Measurements from ENCODE around the gene RFTN2. TPM values are rescaled to one million over a fixed set of nuclear protein-coding genes. Genes with fewer than 3 reads are reported as not detected.

The RFTN2 gene
- total RNA-seq, 4 donors from 2014 or later = 0.80 to 2.6 (median 1.7) TPM; not detected in 1

DNA sequence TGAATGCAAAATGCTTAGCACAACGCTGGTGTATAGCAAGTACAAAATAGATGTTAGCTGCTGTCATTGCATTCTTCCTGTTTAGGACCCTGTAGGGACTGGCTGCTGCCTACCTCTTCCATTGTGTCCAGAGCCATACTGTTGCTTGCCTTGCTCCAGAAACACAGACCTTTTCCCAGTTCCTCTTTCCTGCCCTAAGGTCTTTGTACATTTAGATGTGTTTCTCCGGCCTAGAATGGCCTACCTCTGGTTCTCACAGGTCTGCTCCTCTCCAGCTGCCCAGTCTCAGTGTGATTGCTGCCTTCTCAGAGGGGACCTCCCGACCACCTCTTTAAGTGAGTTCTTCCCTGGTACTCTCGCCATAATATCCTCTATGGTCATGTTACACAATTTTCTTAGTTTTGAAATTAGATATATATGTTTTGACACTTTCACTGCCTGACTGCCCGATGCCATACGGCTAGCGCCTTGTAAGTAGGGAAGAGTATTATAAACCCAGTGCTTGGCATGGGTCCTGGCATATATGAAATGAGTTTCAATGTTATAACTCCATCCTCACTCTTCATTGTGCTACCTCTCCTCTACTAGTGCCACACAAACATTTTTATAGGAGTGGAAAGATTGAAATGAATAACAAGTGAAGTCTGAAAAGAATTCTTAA is 48.3 kb downstream of the RFTN2 start:
- 85 to 94% methylated on average over 5 to 7 of the region's 7 CpGs for WGBS, 2 donors (ENCODE audit: low coverage in 1 of 2)
- Histone ChIP-seq H3K9me3 (no peaks in the 10 kb centered on the region), H3K4me3 (no peak overlapping the region), H3K4me1 (no peaks in the 10 kb centered on the region), H3K27me3 (no peaks in the 10 kb centered on the region), H3K36me3 (no peaks in the 10 kb centered on the region), H3K27ac (no peak overlapping the region)
- intact Hi-C loops (cut with DNase I; ENCODE audit: low total_unique reads) = no loop called here
- TF ChIP-seq EP300 (IDR thresholded peaks at IDR 0.05; ENCODE audit: low read depth) (no peak), POLR2A (IDR thresholded peaks at IDR 0.05) (no peak), POLR2AphosphoS5 (IDR thresholded peaks at IDR 0.05) (no peak)
- TF ChIP-seq, protein P1, sequence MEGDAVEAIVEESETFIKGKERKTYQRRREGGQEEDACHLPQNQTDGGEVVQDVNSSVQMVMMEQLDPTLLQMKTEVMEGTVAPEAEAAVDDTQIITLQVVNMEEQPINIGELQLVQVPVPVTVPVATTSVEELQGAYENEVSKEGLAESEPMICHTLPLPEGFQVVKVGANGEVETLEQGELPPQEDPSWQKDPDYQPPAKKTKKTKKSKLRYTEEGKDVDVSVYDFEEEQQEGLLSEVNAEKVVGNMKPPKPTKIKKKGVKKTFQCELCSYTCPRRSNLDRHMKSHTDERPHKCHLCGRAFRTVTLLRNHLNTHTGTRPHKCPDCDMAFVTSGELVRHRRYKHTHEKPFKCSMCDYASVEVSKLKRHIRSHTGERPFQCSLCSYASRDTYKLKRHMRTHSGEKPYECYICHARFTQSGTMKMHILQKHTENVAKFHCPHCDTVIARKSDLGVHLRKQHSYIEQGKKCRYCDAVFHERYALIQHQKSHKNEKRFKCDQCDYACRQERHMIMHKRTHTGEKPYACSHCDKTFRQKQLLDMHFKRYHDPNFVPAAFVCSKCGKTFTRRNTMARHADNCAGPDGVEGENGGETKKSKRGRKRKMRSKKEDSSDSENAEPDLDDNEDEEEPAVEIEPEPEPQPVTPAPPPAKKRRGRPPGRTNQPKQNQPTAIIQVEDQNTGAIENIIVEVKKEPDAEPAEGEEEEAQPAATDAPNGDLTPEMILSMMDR (IDR thresholded peaks at IDR 0.05) = no peak
- DNase-seq = no peak
- in situ Hi-C loops (cut with MboI; ENCODE audit: low pct_ligation_motif_present in 1 of 4, low pct_unique_long_range_greater_than_20kb in 1 of 4, low sequenced_read_pairs in 3 of 4) = no loop called here

DNA sequence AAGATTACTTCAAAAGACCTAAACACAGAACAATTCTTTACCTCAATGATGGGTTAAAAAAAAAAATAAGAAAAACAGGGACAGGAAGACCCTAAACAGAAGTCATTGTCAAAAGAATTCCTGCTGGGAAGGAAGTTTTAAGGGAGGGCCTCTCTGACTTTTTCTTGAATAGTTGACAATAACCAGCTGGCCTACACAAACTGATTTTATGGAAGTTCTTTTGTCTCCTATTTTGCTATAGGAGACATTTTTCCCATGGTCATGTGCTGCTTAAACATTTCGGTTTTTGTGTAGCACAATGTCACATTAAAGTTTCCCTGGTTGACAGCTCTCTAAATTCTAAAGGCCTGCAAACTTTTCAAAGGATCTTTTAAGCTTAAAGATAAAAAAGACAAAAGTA is 55.3 kb downstream of the RFTN2 start:
- H3K27ac ChIP-seq = no peak overlapping the region
- H3K36me3 ChIP-seq = no peaks in the 10 kb centered on the region
- no peaks in the 10 kb centered on the region for H3K4me1 ChIP-seq
- no peak for DNase-seq
- intact Hi-C loops (cut with DNase I; ENCODE audit: low total_unique reads) (no loop called here), in situ Hi-C loops (cut with MboI; ENCODE audit: low pct_ligation_motif_present in 1 of 4, low pct_unique_long_range_greater_than_20kb in 1 of 4, low sequenced_read_pairs in 3 of 4) (no loop called here)
- 55 to 69% methylated on average over 1 of the region's 1 CpG for WGBS, 2 donors (ENCODE audit: low coverage in 1 of 2)
- TF ChIP-seq, protein P1 (IDR thresholded peaks at IDR 0.05) = no peak
- H3K9me3 ChIP-seq = no peaks in the 10 kb centered on the region
- H3K4me3 ChIP-seq = no peak overlapping the region
- no peaks in the 10 kb centered on the region for H3K27me3 ChIP-seq

DNA sequence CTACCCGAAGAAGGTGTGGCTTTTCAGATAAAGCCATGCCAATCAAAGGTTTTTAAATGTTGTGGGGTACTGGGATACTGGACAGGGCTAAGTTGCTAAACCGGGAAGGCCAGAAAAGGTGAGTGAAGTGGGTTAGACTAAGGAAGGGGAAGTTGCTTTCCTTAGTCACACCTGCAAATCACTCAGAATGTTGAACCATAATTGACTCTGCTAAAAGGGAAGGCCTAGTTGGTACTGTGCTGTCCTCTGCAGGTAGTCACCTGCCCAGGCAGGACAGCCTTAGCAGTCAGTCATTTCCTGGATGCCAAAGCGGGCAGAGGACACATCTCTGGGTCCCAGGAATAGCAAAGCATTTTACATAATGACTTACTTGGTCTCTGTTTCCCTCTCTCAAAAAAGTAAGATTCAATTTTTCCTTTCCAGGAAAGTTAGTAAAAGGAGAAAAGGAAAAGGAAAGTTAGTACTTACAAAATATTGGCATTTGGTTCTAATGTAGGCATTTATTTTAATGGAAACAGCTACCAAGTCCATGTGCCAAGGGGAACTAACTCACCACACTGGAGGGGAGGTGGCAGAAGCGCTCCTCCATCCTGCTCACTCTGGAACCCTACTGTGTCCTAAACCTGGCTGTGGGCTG is 60.3 kb downstream of the RFTN2 start:
- intact Hi-C loops (cut with DNase I; ENCODE audit: low total_unique reads) = no loop called here
- no peaks in the 10 kb centered on the region for H3K9me3 ChIP-seq
- H3K27ac ChIP-seq = peak overlapping the region; percentile 34 to 57 (median 46)
- H3K4me1 ChIP-seq = peaks cover 0 to 18% (median 6%) of the 10 kb centered on the region in 4 donors
- in situ Hi-C loops (cut with MboI; ENCODE audit: low pct_ligation_motif_present in 1 of 4, low pct_unique_long_range_greater_than_20kb in 1 of 4, low sequenced_read_pairs in 3 of 4) = no loop called here
- DNase-seq = peak; percentile 52
- TF ChIP-seq POLR2A (IDR thresholded peaks at IDR 0.05) (no peak), EP300 (IDR thresholded peaks at IDR 0.05; ENCODE audit: low read depth) (no peak), POLR2AphosphoS5 (IDR thresholded peaks at IDR 0.05) (peak in 1 of 3 donors; percentile 42)
- TF ChIP-seq, protein P1 (IDR thresholded peaks at IDR 0.05) = peak in 3 of 5 experiments; percentile 44 to 67 (median 54)
- H3K36me3 ChIP-seq = no peaks in the 10 kb centered on the region
- H3K27me3 ChIP-seq = no peaks in the 10 kb centered on the region
- H3K4me3 ChIP-seq = no peak overlapping the region
- WGBS, 2 donors (ENCODE audit: low coverage in 1 of 2) = 39 to 57% methylated on average over 3 to 4 of the region's 4 CpGs

DNA sequence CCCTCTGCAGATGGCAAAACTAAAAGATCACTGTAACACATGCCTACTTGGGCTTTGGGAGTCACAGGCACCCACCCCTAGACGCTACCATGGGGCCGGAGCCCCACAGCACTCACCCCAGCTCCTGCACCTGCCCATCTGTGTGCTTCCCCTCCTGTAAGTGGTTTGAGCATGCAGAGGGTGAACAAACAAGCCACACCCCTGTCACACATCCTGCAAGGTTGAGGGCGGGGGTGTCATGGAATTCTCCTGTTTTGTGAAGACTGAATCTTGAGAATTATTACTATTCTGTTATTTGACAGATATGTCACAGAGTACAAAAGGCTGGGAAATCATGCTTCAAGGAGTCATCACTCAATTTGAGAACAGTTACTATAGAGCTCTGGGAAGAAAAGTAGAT is 60.9 kb downstream of the RFTN2 start:
- Histone ChIP-seq H3K9me3 (no peaks in the 10 kb centered on the region), H3K4me1 (peaks cover 0 to 18% (median 6%) of the 10 kb centered on the region in 4 donors), H3K27ac (peak overlapping the region; percentile 34 to 57 (median 46)), H3K27me3 (no peaks in the 10 kb centered on the region), H3K4me3 (no peak overlapping the region), H3K36me3 (no peaks in the 10 kb centered on the region)
- in situ Hi-C loops (cut with MboI; ENCODE audit: low pct_ligation_motif_present in 1 of 4, low pct_unique_long_range_greater_than_20kb in 1 of 4, low sequenced_read_pairs in 3 of 4) (no loop called here), intact Hi-C loops (cut with DNase I; ENCODE audit: low total_unique reads) (no loop called here)
- 51% methylated on average over 3 of the region's 3 CpGs; no CpG with 5 or more reads in 1 of the 2 donors for WGBS, 2 donors (ENCODE audit: low coverage in 1 of 2)
- peak; percentile 17 for DNase-seq
- TF ChIP-seq POLR2A (IDR thresholded peaks at IDR 0.05) = no peak
- no peak for TF ChIP-seq POLR2AphosphoS5 (IDR thresholded peaks at IDR 0.05)
- TF ChIP-seq, protein P1 (IDR thresholded peaks at IDR 0.05) = no peak
- TF ChIP-seq EP300 (IDR thresholded peaks at IDR 0.05; ENCODE audit: low read depth) = no peak
